Coronary artery (tissue), 2 donors: ENCODE data around the gene SCLT1.

Experiments used
- DNase-seq: peaks from one replicate; pipeline ENCODE4 v3.0.0-alpha.2; 2017; ENCODE audit warnings: low spot score
- H3K27ac ChIP-seq, 2 donors: fragments of 200-600 bp; sonication (generic); one replicate each; pipeline ENCODE4 v1.5.1; 2016 to 2019
- H3K4me3 ChIP-seq: fragments of 200-600 bp; sonication (generic); 2 replicates; pipeline ENCODE4 v1.5.1; 2016; ENCODE audit warnings: mild to moderate bottlenecking, moderate library complexity
- TF ChIP-seq, protein P1 (sequence below): fragments of 200-600 bp; sonication (generic); IDR thresholded peaks from one replicate; pipeline ENCODE4 v1.5.1; 2019; ENCODE audit warnings: antibody characterized with exemption

SCLT1 gene

DNA sequence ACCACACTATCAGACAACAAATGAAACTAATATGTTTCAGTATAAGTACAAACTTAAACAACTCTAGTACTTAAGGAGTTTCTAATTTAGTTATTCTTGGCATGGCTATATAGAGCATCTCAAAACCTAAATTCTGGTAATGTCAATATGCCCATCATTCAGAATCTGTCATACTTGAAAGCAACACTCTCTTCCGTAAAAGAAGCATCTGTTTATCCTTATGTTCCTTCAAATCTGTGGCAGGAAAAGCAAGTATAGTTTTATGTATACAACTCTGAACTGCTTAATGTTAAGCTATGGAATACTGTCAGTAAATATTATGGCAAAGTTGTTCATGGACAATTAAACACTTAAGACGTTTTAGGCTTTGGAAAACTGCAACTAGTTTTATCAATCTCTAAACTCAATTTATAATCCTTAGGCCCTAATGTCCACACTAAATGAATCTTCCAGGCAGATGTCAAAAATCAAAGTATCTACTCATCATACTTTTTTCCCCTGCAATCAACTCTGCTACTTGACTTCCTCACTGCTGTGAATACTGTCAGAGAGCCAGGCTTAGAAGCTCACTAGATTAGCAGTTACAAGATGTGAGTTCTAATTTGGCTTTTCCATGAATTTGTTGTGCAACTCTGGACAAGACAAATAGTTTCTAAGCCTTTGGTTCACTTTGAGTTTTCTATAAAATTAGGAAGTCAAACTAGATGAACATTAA lies 109.4 kb downstream of the SCLT1 start:
- no peak overlapping the region for H3K4me3 ChIP-seq
- TF ChIP-seq, protein P1, sequence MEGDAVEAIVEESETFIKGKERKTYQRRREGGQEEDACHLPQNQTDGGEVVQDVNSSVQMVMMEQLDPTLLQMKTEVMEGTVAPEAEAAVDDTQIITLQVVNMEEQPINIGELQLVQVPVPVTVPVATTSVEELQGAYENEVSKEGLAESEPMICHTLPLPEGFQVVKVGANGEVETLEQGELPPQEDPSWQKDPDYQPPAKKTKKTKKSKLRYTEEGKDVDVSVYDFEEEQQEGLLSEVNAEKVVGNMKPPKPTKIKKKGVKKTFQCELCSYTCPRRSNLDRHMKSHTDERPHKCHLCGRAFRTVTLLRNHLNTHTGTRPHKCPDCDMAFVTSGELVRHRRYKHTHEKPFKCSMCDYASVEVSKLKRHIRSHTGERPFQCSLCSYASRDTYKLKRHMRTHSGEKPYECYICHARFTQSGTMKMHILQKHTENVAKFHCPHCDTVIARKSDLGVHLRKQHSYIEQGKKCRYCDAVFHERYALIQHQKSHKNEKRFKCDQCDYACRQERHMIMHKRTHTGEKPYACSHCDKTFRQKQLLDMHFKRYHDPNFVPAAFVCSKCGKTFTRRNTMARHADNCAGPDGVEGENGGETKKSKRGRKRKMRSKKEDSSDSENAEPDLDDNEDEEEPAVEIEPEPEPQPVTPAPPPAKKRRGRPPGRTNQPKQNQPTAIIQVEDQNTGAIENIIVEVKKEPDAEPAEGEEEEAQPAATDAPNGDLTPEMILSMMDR: no peak
- no peak overlapping the region for H3K27ac ChIP-seq
- no peak for DNase-seq

DNA sequence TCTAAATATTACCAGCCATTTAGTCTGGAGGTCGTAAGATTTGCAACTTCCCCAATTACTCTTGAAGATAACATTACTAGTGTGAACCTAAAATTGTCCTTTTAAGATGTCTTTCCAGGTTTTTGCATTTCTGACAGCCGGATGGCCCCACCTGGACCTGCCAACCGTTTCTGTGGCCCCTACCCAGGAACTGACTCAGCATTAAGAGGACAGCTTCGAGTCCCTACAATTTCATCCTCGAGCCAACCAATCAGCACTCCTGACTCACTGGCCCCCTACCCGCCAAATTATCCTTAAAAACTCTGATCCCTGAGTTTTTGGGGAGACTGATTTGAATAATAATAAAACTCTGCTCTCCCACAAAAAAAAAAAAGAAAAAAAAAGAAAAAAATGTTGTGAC lies 112.0 kb downstream of the SCLT1 start:
- TF ChIP-seq, protein P1: no peak
- H3K4me3 ChIP-seq: no peak overlapping the region
- DNase-seq: no peak
- no peak overlapping the region for H3K27ac ChIP-seq

DNA sequence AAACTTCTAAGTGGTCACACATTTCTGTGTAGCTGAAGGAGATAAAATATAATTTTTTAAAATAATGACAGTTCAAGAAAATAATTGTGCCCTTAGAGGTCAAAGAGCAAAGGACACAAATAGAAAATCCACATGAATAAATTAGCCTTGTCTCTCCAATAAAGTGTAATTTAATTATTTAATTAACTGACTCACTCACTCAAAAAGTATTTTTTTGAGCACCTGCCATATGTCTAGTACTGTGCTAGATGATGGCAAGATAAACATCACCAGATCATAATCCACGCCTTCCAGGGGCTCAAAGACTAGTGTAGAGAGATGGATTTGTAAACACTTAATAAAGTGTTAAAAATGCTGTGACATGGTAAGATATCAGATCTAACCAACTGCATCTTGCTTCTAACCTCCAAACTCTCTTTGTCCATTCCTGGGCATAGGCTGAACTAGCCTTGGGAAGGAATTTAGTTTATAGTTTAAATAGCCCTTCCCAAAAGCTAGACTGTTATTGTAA lies 112.5 kb downstream of the SCLT1 start:
- Histone ChIP-seq H3K4me3 (no peak overlapping the region), H3K27ac (no peak overlapping the region)
- DNase-seq: no peak
- TF ChIP-seq, protein P1: no peak

DNA sequence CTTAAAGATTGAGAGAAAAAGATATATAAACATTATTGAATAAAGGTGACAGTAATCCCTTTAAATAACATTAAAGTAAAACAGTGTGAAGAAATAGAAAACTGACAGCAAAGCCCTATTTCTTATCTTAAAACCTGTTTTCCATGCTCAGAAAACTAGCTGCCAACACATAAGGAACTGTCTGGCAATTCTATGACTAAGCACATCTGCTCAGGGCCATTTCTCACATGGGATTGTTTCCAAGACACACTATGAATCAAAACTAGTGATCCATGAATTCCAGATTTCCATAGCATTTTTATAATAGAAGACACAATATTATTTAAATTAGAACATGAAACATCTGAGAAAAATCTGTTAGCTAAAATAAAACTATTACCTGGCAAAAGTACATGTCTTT lies 113.4 kb downstream of the SCLT1 start:
- H3K4me3 ChIP-seq: no peak overlapping the region
- no peak for DNase-seq
- no peak overlapping the region for H3K27ac ChIP-seq
- TF ChIP-seq, protein P1: no peak

DNA sequence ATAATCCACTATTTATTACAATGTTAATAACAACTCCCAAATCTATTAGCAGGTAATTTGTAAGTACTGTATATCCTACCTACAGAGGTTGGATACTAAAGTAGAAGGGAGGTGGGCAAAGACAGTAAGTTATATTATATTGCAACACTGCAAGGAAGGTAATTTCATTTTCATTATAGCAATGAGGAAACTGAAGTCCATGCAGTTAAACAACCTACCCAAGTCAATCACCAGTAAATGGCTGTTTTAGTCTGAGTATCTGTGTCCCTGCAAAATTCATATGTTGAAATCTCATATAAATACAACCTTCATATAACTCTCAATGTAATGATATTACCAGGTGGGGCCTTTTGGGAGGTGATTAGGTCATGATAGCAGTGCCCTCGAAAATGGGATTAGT lies 114.4 kb downstream of the SCLT1 start:
- TF ChIP-seq, protein P1: no peak
- DNase-seq: no peak
- H3K27ac ChIP-seq: no peak overlapping the region
- no peak overlapping the region for H3K4me3 ChIP-seq

DNA sequence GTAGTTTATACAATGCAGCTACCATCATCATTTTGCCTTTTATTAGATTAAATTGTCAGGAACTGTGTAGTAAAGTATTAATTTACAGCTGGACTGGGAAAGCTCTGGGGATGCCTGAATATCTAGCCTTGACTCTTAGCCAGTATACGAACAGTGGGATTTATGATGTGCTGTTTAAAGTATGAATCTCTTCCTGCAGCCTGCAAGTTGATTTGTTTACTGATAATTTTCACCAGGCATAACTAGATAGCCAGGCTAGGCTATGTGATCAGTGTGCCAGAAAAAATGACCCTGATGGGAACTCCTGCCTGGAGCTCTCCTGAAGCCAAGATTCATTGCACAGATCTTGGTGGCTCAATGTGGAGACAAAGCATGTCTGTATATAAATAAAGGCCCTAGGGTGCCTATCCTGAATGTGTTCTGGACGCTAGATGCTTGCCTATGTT lies 119.2 kb downstream of the SCLT1 start:
- TF ChIP-seq, protein P1: no peak
- no peak for DNase-seq

DNA sequence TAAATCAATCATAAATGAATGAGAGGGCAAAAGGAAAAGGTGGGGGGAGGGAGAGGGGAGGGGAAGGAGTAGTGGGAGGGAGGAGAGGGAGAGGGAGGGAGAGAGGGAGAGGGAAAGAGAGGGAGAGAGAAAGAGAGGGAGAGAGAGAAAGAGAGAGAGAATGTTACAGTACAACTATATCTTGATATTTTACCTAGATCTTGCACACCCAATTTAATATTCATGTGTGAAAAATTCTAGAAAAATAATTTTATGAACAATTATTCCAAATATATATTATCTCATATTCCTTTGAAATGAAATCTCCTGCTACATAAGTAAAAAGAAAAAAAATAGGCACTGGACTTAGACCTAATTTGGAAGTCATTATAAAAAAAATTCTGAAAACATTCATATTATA lies 120.0 kb downstream of the SCLT1 start:
- H3K27ac ChIP-seq: no peak overlapping the region
- no peak overlapping the region for H3K4me3 ChIP-seq
- TF ChIP-seq, protein P1: no peak
- DNase-seq: no peak

More for the DNA sequence above, 119.2 kb downstream of the SCLT1 start:
- Histone ChIP-seq H3K4me3 (no peak overlapping the region), H3K27ac (no peak overlapping the region)
